Sigmoid colon (tissue), 7 donors: ENCODE results near the gene OLFML1. TPM values are rescaled to one million over a fixed set of nuclear protein-coding genes. Genes with fewer than 3 reads are reported as not detected.

Experiments used
- DNase-seq: peaks from one replicate; pipeline ENCODE4 v3.0.0-alpha.2; 2019
- H3K27ac ChIP-seq, 4 donors: fragments of 200-600 bp; sonication (generic); one replicate each; pipeline ENCODE4 v1.5.1; 2016 to 2019; ENCODE audit warnings: mild to moderate bottlenecking in 1 of 4
- H3K27me3 ChIP-seq, 3 donors: fragments of 200-600 bp; sonication (generic); one replicate each; pipeline ENCODE4 v1.5.1; 2019; ENCODE audit warnings: mild to moderate bottlenecking in 1 of 3
- H3K36me3 ChIP-seq, 4 donors: fragments of 200-600 bp; sonication (generic); one replicate each; pipeline ENCODE4 v1.5.1; 2016 to 2019
- H3K4me1 ChIP-seq, 4 donors: fragments of 200-600 bp; sonication (generic); one replicate each; pipeline ENCODE4 v1.5.1; 2017 to 2019
- H3K4me3 ChIP-seq, 4 donors: fragments of 200-600 bp; sonication (generic); one replicate each; pipeline ENCODE4 v1.5.1; 2017 to 2019; ENCODE audit warnings: mild to moderate bottlenecking in 2 of 4, moderate library complexity in 1 of 4
- H3K9me3 ChIP-seq, 4 donors: fragments of 200-600 bp in 3 of 4; sonication (generic) in 3 of 4; one replicate each; pipeline versions ENCODE4 v1.5.1 to v1.6.1; 2013 to 2019
- CTCF ChIP-seq, 4 experiments: fragments of 450-650 bp in 3 of 4; fragments of 200-600 bp in 1 of 4; IDR thresholded peaks; one replicate each; pipeline ENCODE4 v1.5.1; 2016 to 2019; ENCODE audit warnings: antibody characterized with exemption in 4 of 4, mild to moderate bottlenecking in 3 of 4, moderate library complexity in 2 of 4
- EP300 ChIP-seq, 4 donors: sonication (generic); formaldehyde crosslinking; IDR thresholded peaks; one replicate each; pipeline ENCODE4 v1.6.1; 2017; ENCODE audit warnings: antibody characterized with exemption in 4 of 4
- POLR2A ChIP-seq, 2 donors: fragments of 450-650 bp; IDR thresholded peaks; one replicate each; pipeline ENCODE4 v1.6.1; 2016; ENCODE audit warnings: antibody characterized with exemption in 2 of 2, mild to moderate bottlenecking in 2 of 2, moderate library complexity in 2 of 2
- POLR2AphosphoS5 ChIP-seq, 4 donors: sonication (generic); formaldehyde crosslinking; IDR thresholded peaks; one replicate each; pipeline ENCODE4 v1.6.1; 2017; ENCODE audit warnings: antibody characterized with exemption in 4 of 4
- WGBS, 2 donors: extraction: QIAGEN DNeasy Blood & Tissue Kit; methylation state at CpG; one replicate each; pipeline ENCODE4 v1.1.7; 2013; 5-methylcytosine and 5-hydroxymethylcytosine counted together
- intact Hi-C: fragments of 100-400 bp; cut with DNase I; formaldehyde crosslinking; loops from one replicate; pipeline ENCODE4 v1.15.1; 2023
- polyA plus RNA-seq, 3 donors: library from polyadenylated mRNA; stranded (reverse); fragments of 200-250 nt; gene quantifications; one replicate each; pipeline ENCODE4 v1.2.3, GENCODE V29; 2013
- total RNA-seq, 4 donors: library from RNA; depleted of rRNA; stranded (reverse); fragments of >200 nt; gene quantifications; one replicate each; pipeline ENCODE4 v1.1.0, GENCODE V29; 2016
- donor health status: healthy with polysubstance abuse.
- donor health status: Bipolar disorder and iron deficiency.
- donor health status: healthy.

Gene OLFML1
- total and polyA plus RNA-seq, 7 donors: 1.8 to 14.7 (median 4.9) TPM; not detected in 1

- Histone ChIP-seq H3K27ac (no peak overlapping the region), H3K4me1 (no peaks in the 10 kb centered on the region), H3K36me3 (no peaks in the 10 kb centered on the region), H3K27me3 (no peaks in the 10 kb centered on the region), H3K9me3 (no peaks in the 10 kb centered on the region), H3K4me3 (no peak overlapping the region)
- TF ChIP-seq POLR2AphosphoS5 (IDR thresholded peaks at IDR 0.05) (no peak), POLR2A (IDR thresholded peaks at IDR 0.05) (no peak), CTCF (IDR thresholded peaks at IDR 0.05) (no peak), EP300 (IDR thresholded peaks at IDR 0.05) (no peak)
- no peak for DNase-seq
- intact Hi-C loops: no loop called here
- WGBS, 2 donors: 95 to 96% methylated on average over 1 of the region's 1 CpG
Observed at GRCh38 chr11:7451952-7452494, 33.3 kb upstream of the OLFML1 start.

GRCh38 chr11:7454854-7455253 is 30.5 kb upstream of the OLFML1 start:
- H3K4me1 ChIP-seq: no peaks in the 10 kb centered on the region
- DNase-seq: no peak
- WGBS, 2 donors: 64 to 78% methylated on average over 2 of the region's 2 CpGs
- H3K27me3 ChIP-seq: no peaks in the 10 kb centered on the region
- no peaks in the 10 kb centered on the region for H3K36me3 ChIP-seq
- H3K9me3 ChIP-seq: no peaks in the 10 kb centered on the region
- intact Hi-C loops: no loop called here
- TF ChIP-seq CTCF (IDR thresholded peaks at IDR 0.05): no peak
- TF ChIP-seq POLR2A (IDR thresholded peaks at IDR 0.05): no peak
- no peak overlapping the region for H3K27ac ChIP-seq
- H3K4me3 ChIP-seq: no peak overlapping the region

- Histone ChIP-seq H3K27ac (no peak overlapping the region), H3K4me3 (no peak overlapping the region), H3K27me3 (no peaks in the 10 kb centered on the region), H3K4me1 (no peaks in the 10 kb centered on the region), H3K9me3 (no peaks in the 10 kb centered on the region), H3K36me3 (no peaks in the 10 kb centered on the region)
- intact Hi-C loops: no loop called here
- DNase-seq: no peak
- TF ChIP-seq POLR2A (IDR thresholded peaks at IDR 0.05) (no peak), POLR2AphosphoS5 (IDR thresholded peaks at IDR 0.05) (no peak), CTCF (IDR thresholded peaks at IDR 0.05) (no peak), EP300 (IDR thresholded peaks at IDR 0.05) (no peak)
- 85 to 90% methylated on average over 1 of the region's 1 CpG for WGBS, 2 donors
Observed at GRCh38 chr11:7457211-7457610, 28.1 kb upstream of the OLFML1 start.

GRCh38 chr11:7462706-7463105 is 22.6 kb upstream of the OLFML1 start:
- DNase-seq: no peak
- no peak for TF ChIP-seq EP300 (IDR thresholded peaks at IDR 0.05)
- H3K9me3 ChIP-seq: no peaks in the 10 kb centered on the region
- no peaks in the 10 kb centered on the region for H3K27me3 ChIP-seq
- no peaks in the 10 kb centered on the region for H3K36me3 ChIP-seq
- no peak overlapping the region for H3K27ac ChIP-seq
- H3K4me3 ChIP-seq: no peak overlapping the region
- intact Hi-C loops: no loop called here
- no peaks in the 10 kb centered on the region for H3K4me1 ChIP-seq
- 82 to 96% methylated on average over 1 of the region's 1 CpG for WGBS, 2 donors

- Histone ChIP-seq H3K36me3 (no peaks in the 10 kb centered on the region), H3K27ac (no peak overlapping the region), H3K4me1 (no peaks in the 10 kb centered on the region), H3K27me3 (no peaks in the 10 kb centered on the region), H3K4me3 (no peak overlapping the region), H3K9me3 (no peaks in the 10 kb centered on the region)
- intact Hi-C loops: no loop called here
- DNase-seq: no peak
- WGBS, 2 donors: 88 to 89% methylated on average over 2 of the region's 2 CpGs
- TF ChIP-seq POLR2AphosphoS5 (IDR thresholded peaks at IDR 0.05) (no peak), POLR2A (IDR thresholded peaks at IDR 0.05) (no peak), EP300 (IDR thresholded peaks at IDR 0.05) (no peak), CTCF (IDR thresholded peaks at IDR 0.05) (no peak)
Observed at GRCh38 chr11:7467652-7468051, 17.7 kb upstream of the OLFML1 start.
